GM21717 (cell line): ENCODE measurements around the gene KIAA1671.

Experiments
- ATAC-seq: cut with Tn5 transposase; IDR thresholded peaks from one replicate; pipeline ENCODE4 v1.9.1; 2021; ENCODE audit warnings: mild to moderate bottlenecking, moderate library complexity; ENCODE audit not compliant: unreplicated experiment

KIAA1671 gene

GRCh38 chr22:25032066-25032465, 79.5 kb downstream of the KIAA1671 start:
- no peak for ATAC-seq

DNA sequence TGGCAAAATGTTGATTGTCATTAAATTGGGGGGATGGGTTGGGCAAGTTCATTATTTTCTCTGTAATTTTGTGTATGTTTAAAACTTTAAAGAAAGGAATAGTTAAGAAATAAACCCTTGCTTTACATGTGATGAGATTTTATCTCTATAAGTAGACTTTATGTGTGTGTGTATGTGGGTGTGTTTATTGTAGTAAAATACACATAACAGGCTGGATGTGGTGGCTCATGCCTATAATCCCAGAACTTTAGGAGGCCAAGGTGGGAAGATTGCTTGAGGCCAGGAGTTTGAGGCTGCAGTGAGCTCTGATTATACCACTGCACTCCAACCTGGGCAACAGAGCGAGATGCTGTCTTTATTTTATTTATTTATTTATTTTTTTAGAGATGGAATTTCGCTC, 83.2 kb downstream of the KIAA1671 start:
- no peak for ATAC-seq

DNA sequence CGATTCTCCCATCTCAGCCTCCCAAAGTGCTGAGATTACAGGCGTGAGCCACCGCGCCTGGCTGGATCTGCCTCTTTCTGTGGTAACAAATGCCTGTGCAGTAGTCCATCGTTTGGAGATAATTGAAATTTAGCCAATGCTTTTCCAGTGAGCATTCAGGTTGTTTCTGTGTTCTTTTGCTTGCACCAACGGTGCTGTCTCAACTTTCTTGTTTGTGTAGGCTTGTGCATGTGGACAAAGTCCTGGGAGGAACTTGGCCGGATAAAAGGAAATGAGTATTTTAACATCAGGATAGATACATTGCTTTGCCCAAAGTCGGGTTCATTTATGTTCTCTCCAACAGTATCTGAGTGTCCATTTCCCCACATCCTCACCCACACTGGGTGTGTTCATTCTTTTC, 85.7 kb downstream of the KIAA1671 start:
- no peak for ATAC-seq

DNA sequence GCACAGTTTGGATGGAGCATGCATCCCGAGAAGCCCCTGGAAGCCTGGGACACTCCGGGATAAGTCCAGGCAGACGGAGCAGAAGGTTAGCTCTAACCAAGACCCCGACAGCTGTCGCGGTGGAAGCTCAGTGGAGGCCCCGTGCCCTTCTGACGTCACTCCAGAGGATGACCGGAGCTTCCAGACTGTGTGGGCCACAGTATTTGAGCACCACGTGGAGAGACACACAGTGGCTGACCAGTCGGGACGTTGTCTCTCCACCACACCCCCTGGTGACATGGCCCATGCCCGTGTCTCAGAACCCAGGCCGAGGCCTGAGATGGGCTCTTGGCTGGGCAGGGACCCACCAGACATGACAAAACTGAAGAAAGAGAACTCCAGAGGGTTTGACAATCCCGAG, 86.3 kb downstream of the KIAA1671 start:
- ATAC-seq, result no peak

DNA sequence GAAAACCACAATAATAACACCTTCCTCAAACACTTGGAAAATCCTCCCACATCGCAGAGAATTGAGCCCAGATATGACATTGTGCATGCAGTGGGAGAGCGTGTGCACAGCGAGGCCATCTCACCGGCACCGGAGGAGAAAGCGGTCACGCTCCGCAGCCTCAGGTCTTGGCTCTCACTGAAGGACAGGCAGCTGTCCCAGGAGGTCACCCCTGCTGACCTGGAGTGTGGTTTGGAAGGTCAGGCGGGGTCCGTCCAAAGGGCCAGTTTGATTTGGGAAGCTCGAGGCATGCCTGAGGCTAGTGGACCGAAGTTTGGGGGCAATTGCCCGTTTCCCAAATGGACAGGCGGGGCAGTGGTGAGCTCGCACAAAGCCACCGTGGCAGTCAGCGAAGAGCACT, 86.7 kb downstream of the KIAA1671 start:
- ATAC-seq, result no peak

DNA sequence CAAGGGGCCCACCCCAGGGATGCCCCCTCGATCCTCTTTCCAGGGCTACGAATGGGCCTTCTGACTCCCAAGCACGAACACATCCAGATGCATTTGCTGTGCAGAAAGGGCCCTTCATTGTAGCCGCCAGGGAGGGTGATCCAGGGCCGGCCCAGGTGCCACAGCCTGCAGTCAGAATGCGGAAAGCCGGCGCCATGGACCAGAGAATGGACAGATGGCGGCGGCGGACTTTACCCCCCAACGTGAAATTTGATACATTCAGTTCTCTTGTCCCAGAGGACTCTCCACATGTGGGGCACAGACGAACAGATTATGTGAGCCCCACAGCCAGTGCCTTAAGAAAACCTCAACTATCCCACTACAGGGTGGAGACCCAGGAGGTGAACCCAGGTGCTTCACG, 87.2 kb downstream of the KIAA1671 start:
- no peak for ATAC-seq

DNA sequence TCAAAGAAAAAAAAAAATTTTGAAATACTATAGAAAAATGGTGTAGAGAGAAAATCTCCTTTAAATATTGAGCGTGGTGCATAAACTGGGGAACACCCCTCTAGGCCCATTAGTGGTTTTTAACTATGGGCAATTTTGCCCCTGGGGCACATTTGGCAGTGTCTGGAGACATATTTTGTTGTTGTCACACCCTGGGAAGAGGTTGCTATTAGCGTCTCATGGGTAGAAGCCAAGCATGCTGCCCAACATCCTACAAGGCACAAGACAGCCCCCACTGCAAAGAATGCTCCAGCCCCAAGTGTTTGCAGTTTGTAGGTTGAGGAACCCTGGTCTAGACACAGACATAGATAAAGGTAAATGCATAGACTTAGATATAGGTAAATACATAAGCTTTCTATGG, 92.6 kb downstream of the KIAA1671 start:
- no peak for ATAC-seq

DNA sequence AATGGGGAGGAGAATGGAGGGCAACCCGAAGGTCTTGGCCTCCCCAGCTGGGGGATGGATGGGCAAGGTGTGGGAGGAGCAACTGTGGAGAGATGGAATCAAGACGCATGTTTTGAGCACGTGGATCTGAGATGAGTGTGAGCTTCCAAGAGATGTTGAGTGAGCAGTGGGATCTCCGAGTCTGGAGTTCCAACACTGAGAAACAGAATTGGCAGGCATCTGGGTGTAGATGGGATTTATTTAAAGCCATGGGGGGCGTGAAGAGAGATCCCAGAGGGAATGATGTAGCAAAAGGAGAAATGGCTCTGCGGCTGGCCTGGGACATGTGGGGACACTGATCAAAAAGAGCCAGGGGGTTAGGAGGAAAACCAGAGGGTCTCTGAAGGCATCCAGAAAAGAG, 95.6 kb downstream of the KIAA1671 start:
- ATAC-seq, result no peak

GRCh38 chr22:25048659-25049647, 96.4 kb downstream of the KIAA1671 start:
- ATAC-seq, result no peak

DNA sequence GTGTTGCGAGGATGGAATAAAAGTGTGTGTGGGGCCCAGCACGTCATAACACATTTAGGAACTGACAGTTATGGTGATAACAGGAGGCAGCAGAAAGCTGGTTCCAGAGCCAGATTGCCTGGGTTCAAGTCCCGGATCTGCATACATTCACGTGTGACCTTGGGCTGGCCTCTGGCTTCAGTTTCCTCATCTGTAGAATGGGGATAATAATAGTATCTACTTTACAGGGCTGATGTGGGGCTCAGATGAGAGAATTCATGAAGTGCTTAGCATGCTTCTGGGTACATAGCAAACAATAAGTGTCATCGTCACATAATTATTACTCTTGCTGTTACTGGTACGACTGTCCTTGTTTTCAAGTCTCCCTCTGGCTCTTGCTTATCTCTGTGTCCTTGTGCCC, 97.3 kb downstream of the KIAA1671 start:
- ATAC-seq, result no peak

DNA sequence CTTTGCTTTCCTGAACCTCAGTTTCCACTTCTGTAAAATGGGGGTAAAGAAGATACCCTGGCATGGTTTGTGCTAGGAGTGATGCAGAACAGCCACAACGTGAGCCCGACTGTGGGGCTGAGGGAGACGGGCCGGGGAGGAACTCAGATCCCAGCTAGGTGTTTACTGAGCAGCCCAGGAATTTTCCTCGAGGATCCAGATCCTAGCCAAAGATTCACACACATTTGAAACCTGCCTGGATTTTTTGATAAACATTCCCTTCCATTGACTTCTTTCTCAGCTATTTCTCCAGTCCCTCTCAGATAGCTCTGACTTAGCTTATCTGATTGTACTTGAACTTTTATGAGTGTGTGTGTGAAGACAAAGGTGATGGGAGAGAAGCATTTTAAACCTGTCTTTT, 98.0 kb downstream of the KIAA1671 start:
- no peak for ATAC-seq

GRCh38 chr22:25051073-25051472, 98.6 kb downstream of the KIAA1671 start:
- no peak for ATAC-seq

GRCh38 chr22:25051983-25052710, 99.6 kb downstream of the KIAA1671 start:
- no peak for ATAC-seq

DNA sequence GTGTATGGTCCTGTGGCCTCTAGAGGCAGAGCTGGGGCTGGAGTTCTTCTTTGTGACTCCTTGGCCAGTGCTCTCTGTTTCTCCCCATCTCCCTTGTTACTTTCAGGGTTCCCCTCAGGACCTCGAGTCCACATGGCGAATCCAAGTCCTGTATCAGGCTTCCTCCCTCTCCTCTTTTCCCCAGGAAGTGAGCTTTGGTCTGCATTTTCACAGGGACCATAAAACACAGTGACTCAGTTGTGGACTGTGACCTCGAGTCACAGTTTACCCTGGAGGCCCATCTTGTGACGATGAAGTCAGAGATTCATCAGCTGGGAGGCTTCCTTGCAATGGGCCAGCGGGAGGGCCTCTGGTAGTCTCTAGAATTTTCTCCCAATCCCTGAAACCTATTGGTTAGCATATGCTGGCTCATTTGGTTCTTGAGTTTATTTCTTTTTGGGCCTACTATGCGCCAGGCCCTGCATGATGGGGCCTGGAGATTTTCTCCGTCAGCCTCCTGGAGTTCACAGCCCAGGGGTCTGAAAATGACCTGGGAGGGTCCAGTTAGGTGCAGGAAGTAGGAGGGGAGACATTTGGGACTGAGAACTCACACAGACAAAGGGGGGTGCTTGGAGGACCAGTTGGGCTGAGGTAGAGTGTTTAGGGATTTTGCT, 100.8 kb downstream of the KIAA1671 start:
- no peak for ATAC-seq

DNA sequence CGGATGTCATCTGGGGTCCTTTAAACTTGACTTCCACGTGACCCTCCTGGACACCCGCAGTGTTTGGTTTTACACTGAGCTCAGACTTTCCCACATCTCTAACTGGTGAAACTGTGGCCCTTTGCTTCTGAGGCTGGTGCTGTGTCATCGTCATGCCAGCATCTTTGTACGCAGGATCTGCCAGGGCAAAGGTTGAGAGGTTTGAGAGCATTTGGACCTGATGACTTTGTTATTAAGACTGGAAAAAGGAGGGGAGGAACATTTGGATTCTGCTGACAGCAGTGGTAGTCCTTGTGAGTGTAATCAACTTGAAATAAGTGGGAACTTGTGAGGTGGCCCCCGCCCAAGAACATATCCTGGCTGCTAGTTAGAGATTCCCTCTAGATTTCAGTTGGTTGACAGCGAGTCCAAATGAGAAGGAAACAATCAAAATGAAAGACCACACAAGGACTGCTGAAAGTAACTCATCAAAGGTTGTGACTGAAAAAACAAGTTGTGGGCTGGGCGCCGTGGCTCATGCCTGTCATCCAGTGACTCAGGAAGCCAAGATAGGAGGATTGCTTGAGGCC, 102.5 kb downstream of the KIAA1671 start:
- no peak for ATAC-seq

DNA sequence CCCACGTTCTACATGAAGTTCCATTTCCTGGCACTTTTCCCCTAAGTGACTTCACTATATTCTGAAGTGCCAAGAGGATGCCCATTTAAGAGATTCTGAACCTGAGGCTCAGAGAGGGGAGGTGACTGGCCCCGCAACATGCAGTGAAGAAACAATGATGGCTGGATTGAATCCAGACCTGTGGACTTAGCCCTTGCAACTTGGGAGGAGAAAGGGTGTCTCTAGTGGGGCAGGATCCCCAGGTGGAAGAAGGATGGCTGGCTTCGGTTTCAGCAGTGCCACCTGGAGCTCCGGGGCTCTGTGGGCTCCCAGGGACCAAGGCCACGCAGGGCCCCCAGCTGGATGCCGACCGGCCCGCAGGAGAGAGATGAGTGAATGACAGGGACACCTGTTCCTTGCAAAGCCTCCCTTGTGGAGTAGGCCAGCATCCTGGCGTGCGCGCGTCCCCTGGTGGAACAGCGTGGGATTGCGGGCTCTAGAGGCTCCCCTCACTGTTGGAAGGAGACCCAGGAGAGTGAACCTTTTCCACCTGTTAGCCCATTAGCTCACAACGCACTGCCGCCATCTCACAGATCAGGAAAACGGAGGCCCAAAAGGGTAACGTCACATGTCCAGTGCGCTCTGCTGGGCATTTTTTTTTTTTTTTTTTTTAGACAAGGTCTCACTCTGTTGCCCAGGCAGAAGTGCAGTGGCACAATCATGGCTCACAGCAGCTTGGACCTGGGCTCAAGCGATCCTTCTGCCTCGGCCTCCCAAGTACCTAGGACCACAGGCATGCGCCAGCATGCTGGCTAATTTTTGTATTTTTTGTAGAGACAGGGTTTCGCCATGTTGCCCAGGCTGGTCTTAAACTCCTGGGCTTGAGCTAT, 104.7 kb downstream of the KIAA1671 start:
- no peak for ATAC-seq

- no peak for ATAC-seq
Measured at GRCh38 chr22:25059438-25059837, 106.9 kb downstream of the KIAA1671 start.

- ATAC-seq, result no peak
Measured at GRCh38 chr22:25060522-25061071, 108.1 kb downstream of the KIAA1671 start.

GRCh38 chr22:25061134-25061533, 108.6 kb downstream of the KIAA1671 start:
- ATAC-seq, result no peak
